Measurements from ENCODE around the gene TPRG1.

Gene TPRG1

GRCh38 chr3:189233225-189233858 lies 61.6 kb downstream of the TPRG1 start:
- DNase-seq, result no peak

GRCh38 chr3:189235214-189235613 lies 63.4 kb downstream of the TPRG1 start:
- DNase-seq, result no peak

GRCh38 chr3:189236352-189236751 lies 64.6 kb downstream of the TPRG1 start:
- no peak for DNase-seq

- DNase-seq, result no peak
These were observed 65.8 kb downstream of the TPRG1 start for GRCh38 chr3:189237526-189237925.

- no peak for DNase-seq
These were observed 66.3 kb downstream of the TPRG1 start for GRCh38 chr3:189238071-189238470.

- no peak for DNase-seq
These were observed 67.8 kb downstream of the TPRG1 start for GRCh38 chr3:189239616-189240015.

- DNase-seq, result no peak
These were observed 78.2 kb downstream of the TPRG1 start for GRCh38 chr3:189249987-189250386.

GRCh38 chr3:189258261-189258660 lies 86.5 kb downstream of the TPRG1 start:
- DNase-seq, result no peak

- DNase-seq, result no peak
These were observed 89.1 kb downstream of the TPRG1 start for GRCh38 chr3:189260556-189261493.

- no peak for DNase-seq
These were observed 91.0 kb downstream of the TPRG1 start for GRCh38 chr3:189262746-189263145.

- DNase-seq, result no peak
These were observed 96.3 kb downstream of the TPRG1 start for GRCh38 chr3:189267981-189268613.

GRCh38 chr3:189269365-189269764 lies 97.6 kb downstream of the TPRG1 start:
- no peak for DNase-seq

GRCh38 chr3:189270248-189270832 lies 98.6 kb downstream of the TPRG1 start:
- no peak for DNase-seq

- no peak for DNase-seq
These were observed 100.8 kb downstream of the TPRG1 start for GRCh38 chr3:189272500-189273119.

- no peak for DNase-seq
These were observed 102.0 kb downstream of the TPRG1 start for GRCh38 chr3:189273736-189274135.

GRCh38 chr3:189275182-189275581 lies 103.4 kb downstream of the TPRG1 start:
- DNase-seq, result no peak

- no peak for DNase-seq
These were observed 104.1 kb downstream of the TPRG1 start for GRCh38 chr3:189275852-189276251.

GRCh38 chr3:189276444-189277219 lies 104.9 kb downstream of the TPRG1 start:
- no peak for DNase-seq

GRCh38 chr3:189277711-189278110 lies 105.9 kb downstream of the TPRG1 start:
- no peak for DNase-seq

GRCh38 chr3:189278221-189278620 lies 106.5 kb downstream of the TPRG1 start:
- no peak for DNase-seq

GRCh38 chr3:189282189-189282588 lies 110.4 kb downstream of the TPRG1 start:
- DNase-seq, result no peak

- no peak for DNase-seq
These were observed 111.0 kb downstream of the TPRG1 start for GRCh38 chr3:189282741-189283140.
